ENCODE data around the gene OR51Q1.

- no peak for TF ChIP-seq POLR2A (IDR thresholded peaks at IDR 0.05)
- TF ChIP-seq, protein P1, sequence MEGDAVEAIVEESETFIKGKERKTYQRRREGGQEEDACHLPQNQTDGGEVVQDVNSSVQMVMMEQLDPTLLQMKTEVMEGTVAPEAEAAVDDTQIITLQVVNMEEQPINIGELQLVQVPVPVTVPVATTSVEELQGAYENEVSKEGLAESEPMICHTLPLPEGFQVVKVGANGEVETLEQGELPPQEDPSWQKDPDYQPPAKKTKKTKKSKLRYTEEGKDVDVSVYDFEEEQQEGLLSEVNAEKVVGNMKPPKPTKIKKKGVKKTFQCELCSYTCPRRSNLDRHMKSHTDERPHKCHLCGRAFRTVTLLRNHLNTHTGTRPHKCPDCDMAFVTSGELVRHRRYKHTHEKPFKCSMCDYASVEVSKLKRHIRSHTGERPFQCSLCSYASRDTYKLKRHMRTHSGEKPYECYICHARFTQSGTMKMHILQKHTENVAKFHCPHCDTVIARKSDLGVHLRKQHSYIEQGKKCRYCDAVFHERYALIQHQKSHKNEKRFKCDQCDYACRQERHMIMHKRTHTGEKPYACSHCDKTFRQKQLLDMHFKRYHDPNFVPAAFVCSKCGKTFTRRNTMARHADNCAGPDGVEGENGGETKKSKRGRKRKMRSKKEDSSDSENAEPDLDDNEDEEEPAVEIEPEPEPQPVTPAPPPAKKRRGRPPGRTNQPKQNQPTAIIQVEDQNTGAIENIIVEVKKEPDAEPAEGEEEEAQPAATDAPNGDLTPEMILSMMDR (IDR thresholded peaks at IDR 0.05) = no peak
These were observed 37.6 kb upstream of the OR51Q1 start for GRCh38 chr11:5384335-5384734.
